IMR-90 (cell line): ENCODE results near the gene SRSF4.

ENCODE experiments used
- CEBPB ChIP-seq: IDR thresholded peaks from 2 replicates; pipeline ENCODE4 v1.6.1; 2012; ENCODE audit warnings: low read depth, low read length, improper control_type of control experiment
- CTCF ChIP-seq: conservative IDR thresholded peaks from 2 replicates; pipeline ENCODE4 v1.5.1; 2012; ENCODE audit warnings: mild to moderate bottlenecking, low read depth, low read length, improper control_type of control experiment
- POLR2A ChIP-seq: IDR thresholded peaks from 2 replicates; pipeline ENCODE4 v1.6.1; 2012; ENCODE audit warnings: mild to moderate bottlenecking, low read depth, low read length

- TF ChIP-seq CTCF: no peak
- TF ChIP-seq POLR2A: no peak
- TF ChIP-seq CEBPB: peak; percentile 77
These were observed 4.6 kb upstream of the SRSF4 start for GRCh38 chr1:29186252-29186651.
